GM18511 (cell line): ENCODE results near the gene CXCR4.
A peak's percentile ranks its signal among the peaks of the same experiment; 100 is the strongest.
"Not testable (repeated sequence)": the region's sequence is repeated elsewhere in the genome, so short reads cannot be mapped to it uniquely, and the experiment has no call there.

Source experiments
- ATAC-seq: cut with Tn5 transposase; IDR thresholded peaks from one replicate; pipeline ENCODE4 v1.9.1; 2021; ENCODE audit warnings: mild to moderate bottlenecking, moderate library complexity; ENCODE audit not compliant: unreplicated experiment

The CXCR4 gene

GRCh38 chr2:136080114-136080513, 37.8 kb downstream of the CXCR4 start:
- ATAC-seq, result no peak

GRCh38 chr2:136077107-136077506, 40.8 kb downstream of the CXCR4 start:
- ATAC-seq, result no peak

DNA sequence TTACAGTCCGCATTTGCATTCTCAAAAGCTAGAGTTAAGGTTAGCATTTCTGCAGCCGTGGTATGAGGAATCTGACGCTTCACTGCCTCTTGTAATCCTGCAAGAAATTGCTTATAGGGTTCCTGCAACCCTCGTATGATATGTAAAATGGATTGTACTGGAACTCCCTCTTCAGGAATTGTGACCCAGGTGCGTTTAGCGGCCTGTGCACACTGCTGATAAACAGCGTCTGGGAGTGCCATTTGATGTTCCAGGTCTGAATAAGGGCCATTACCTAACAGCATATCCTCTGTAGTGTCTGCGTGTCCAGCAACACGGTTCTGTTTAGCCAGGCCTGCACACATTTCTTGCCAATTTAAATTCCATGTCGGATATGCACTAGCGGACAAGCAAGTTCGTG, 42.5 kb downstream of the CXCR4 start:
- no peak for ATAC-seq

GRCh38 chr2:136072621-136073020, 45.3 kb downstream of the CXCR4 start:
- ATAC-seq, result no peak

- ATAC-seq, result not testable (repeated sequence)
These were observed 46.1 kb downstream of the CXCR4 start for GRCh38 chr2:136071887-136072286.

- no peak for ATAC-seq
These were observed 47.0 kb downstream of the CXCR4 start for GRCh38 chr2:136070913-136071312.

GRCh38 chr2:136069773-136070172, 48.2 kb downstream of the CXCR4 start:
- no peak for ATAC-seq

- no peak for ATAC-seq
These were observed 49.2 kb downstream of the CXCR4 start for GRCh38 chr2:136068581-136069227.

DNA sequence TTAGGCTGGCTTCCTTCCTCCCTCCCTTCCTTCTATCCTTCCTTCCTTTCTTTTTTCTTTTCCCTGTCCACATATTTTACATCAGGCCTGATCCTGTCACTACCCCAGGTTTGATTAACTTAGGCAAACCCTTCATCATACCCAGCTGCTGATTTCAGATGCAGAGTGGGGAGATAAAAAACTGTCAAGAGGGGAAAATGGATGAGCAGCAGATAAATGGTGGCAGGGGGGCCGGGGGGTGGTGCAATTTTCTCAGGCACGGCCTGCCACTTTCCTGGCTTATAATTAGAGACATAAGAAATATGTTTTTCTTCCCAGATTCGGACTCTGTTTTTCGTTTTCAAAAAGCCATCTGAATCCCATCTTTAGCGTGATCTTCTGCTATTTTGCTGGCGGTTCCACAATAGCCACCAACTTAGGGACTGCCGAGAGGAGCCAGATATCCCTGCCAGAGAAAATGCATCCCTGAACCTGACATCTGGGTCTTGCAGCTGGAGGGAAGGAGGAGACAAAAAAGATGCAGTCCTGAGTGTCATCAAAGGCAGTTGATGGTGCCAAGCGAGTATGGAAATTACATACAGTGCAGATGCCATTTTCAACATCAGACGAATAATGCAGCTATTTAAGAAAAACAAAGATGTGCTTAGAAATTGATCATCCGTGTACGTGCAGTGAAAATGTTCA, 49.9 kb downstream of the CXCR4 start:
- ATAC-seq, result no peak

GRCh38 chr2:136067459-136067858, 50.5 kb downstream of the CXCR4 start:
- no peak for ATAC-seq

DNA sequence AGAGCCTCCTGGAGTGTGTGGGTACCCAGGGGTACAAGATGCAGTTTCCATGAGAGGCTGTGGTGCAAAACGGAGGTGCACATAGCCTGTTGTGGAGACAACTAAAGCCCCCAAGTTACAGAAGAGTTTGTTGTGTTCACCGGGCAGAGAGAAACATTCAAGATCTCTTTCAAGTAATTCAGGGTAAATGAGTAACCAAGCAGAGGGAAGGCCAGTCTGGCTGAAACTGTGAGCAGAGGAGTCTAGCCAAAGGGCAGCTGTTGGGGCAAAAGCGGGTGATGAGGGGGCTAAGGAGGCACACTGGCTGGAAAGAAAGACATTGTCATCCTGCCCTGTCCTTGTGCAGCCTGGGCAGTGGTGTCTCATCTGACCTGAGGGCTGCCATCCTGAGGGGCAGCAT, 52.0 kb downstream of the CXCR4 start:
- peak; percentile 87 for ATAC-seq

DNA sequence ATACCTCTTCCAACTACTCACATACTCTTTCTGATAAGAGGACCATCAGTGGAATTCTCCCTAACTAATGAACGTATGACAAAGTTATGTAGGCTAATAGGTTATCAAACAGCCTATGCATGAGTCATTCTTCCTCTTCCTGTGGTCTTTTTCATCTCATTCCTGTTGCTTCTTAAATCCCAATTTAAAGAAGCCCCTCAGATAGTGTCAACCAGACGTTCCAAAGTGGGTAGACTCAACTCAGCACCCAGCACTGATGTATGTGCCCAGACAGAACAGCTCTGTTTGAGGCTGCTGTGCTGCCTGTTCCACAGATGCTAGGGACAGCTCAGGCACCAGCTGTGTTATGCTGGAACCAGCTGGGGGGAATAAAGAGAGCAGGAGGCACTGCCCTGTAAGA, 52.6 kb downstream of the CXCR4 start:
- ATAC-seq, result peak; percentile 55
